ENCODE data around the gene THAP8. TPM values are rescaled to one million over a fixed set of nuclear protein-coding genes. Genes with fewer than 3 reads are reported as not detected.

THAP8 gene
- total and polyA plus RNA-seq, 10 of the 15 experiments (the other 5 are each of a cell fraction or from before 2014, with no cell fraction given) = 0.24 to 4.4 (median 2.6) TPM

DNA sequence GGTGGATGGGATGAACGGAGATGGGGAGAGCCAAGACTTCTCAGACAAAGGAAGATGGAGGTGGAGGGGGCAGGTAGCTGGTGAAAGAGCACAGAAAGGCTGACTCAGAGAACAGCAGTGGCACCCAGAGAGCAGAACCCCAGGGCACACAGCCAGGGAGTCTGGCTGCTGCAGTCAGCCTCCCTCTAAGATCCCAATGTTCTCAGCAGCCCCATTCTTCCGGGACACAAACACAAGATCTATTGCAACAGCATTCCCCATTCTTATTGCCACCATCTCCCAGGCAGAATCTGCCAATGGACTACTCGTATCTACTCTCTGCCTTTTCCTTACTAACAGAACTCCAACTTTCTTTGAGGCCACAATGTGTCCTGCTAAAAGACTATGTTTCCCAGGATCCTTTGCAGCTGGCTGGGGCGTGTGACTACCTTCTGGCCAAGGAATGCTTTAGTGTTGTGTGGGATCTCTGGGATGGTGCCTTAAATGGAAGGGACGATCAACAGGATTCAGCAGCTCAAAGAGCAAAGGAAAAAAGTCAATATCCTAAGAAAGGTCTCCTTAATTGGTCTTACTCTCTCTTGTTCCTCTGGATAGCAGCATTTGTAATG is 7.5 kb downstream of the THAP8 start:
- Histone ChIP-seq H3K27me3 (replicated peaks in 1 of 2; ENCODE audit: control insufficient read depth in 2 of 2, insufficient read depth in 2 of 2, low read length in 1 of 2) (no peaks in the 10 kb centered on the region), H3K4me1 (ENCODE audit: control insufficient read depth, insufficient read depth, low read length) (no peaks in the 10 kb centered on the region), H3K9ac (ENCODE audit: control insufficient read depth, insufficient read depth, low read length) (no peak overlapping the region), H3K4me2 (ENCODE audit: control insufficient read depth, insufficient read depth) (no peak overlapping the region), H3K9me3 (replicated peaks; ENCODE audit: control insufficient read depth, insufficient read depth, low read length) (no peaks in the 10 kb centered on the region), H3K36me3 (ENCODE audit: control insufficient read depth in 2 of 2, insufficient read depth in 2 of 2, low read length in 1 of 2) (no peaks in the 10 kb centered on the region), H2AFZ (ENCODE audit: control insufficient read depth, low read depth, low read length) (no peak overlapping the region), H4K20me1 (ENCODE audit: control insufficient read depth, insufficient read depth) (no peaks in the 10 kb centered on the region), H3K4me3 (no peak overlapping the region), H3K27ac (ENCODE audit: control insufficient read depth, insufficient read depth) (no peak overlapping the region), H3K79me2 (ENCODE audit: control insufficient read depth, insufficient read depth, low read length) (no peaks in the 10 kb centered on the region)
- intact Hi-C loops (cut with micrococcal nuclease; ENCODE audit: unreplicated experiment) = no loop called here
- BruUV-seq (replicated peaks) = no TSS peak
- no peak for FAIRE-seq
- no peak for ATAC-seq
- in situ Hi-C loops (cut with MboI) = no loop called here
- DNase-seq (ENCODE audit: low read depth, low spot score) = no peak
- POLR2A ChIA-PET = no interaction called here
- 85% methylated on average over 5 of the region's 5 CpGs for WGBS (ENCODE audit: insufficient coverage, insufficient replicate concordance, low lambda C conversion rate, missing lambda C conversion rate)
- RAD21 ChIA-PET (ENCODE audit: unreplicated experiment) = no interaction called here
- CTCF ChIA-PET = no interaction called here
- SMC1A ChIA-PET (ENCODE audit: uncharacterized antibody, unreplicated experiment) = no interaction called here
- TF ChIP-seq RB1 (IDR thresholded peaks at IDR 0.05; ENCODE audit: borderline replicate concordance) (no peak), SUPT20H (IDR thresholded peaks at IDR 0.05; ENCODE audit: borderline replicate concordance, control insufficient read depth, low read depth, low read length) (no peak), RAD21 (IDR thresholded peaks at IDR 0.05; ENCODE audit: insufficient read depth, low read depth, low read length) (no peak), FOS (IDR thresholded peaks at IDR 0.05; ENCODE audit: borderline replicate concordance, extremely low read depth, insufficient read length) (no peak), IKZF2 (IDR thresholded peaks at IDR 0.05) (no peak)
- TF ChIP-seq, protein P1, sequence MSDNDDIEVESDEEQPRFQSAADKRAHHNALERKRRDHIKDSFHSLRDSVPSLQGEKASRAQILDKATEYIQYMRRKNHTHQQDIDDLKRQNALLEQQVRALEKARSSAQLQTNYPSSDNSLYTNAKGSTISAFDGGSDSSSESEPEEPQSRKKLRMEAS (IDR thresholded peaks at IDR 0.05; ENCODE audit: low read depth, low read length) = no peak
- TF ChIP-seq, protein P2, sequence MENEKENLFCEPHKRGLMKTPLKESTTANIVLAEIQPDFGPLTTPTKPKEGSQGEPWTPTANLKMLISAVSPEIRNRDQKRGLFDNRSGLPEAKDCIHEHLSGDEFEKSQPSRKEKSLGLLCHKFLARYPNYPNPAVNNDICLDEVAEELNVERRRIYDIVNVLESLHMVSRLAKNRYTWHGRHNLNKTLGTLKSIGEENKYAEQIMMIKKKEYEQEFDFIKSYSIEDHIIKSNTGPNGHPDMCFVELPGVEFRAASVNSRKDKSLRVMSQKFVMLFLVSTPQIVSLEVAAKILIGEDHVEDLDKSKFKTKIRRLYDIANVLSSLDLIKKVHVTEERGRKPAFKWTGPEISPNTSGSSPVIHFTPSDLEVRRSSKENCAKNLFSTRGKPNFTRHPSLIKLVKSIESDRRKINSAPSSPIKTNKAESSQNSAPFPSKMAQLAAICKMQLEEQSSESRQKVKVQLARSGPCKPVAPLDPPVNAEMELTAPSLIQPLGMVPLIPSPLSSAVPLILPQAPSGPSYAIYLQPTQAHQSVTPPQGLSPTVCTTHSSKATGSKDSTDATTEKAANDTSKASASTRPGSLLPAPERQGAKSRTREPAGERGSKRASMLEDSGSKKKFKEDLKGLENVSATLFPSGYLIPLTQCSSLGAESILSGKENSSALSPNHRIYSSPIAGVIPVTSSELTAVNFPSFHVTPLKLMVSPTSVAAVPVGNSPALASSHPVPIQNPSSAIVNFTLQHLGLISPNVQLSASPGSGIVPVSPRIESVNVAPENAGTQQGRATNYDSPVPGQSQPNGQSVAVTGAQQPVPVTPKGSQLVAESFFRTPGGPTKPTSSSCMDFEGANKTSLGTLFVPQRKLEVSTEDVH (IDR thresholded peaks at IDR 0.05; ENCODE audit: low read depth, partially characterized antibody) = no peak
- TF ChIP-seq, protein P3, sequence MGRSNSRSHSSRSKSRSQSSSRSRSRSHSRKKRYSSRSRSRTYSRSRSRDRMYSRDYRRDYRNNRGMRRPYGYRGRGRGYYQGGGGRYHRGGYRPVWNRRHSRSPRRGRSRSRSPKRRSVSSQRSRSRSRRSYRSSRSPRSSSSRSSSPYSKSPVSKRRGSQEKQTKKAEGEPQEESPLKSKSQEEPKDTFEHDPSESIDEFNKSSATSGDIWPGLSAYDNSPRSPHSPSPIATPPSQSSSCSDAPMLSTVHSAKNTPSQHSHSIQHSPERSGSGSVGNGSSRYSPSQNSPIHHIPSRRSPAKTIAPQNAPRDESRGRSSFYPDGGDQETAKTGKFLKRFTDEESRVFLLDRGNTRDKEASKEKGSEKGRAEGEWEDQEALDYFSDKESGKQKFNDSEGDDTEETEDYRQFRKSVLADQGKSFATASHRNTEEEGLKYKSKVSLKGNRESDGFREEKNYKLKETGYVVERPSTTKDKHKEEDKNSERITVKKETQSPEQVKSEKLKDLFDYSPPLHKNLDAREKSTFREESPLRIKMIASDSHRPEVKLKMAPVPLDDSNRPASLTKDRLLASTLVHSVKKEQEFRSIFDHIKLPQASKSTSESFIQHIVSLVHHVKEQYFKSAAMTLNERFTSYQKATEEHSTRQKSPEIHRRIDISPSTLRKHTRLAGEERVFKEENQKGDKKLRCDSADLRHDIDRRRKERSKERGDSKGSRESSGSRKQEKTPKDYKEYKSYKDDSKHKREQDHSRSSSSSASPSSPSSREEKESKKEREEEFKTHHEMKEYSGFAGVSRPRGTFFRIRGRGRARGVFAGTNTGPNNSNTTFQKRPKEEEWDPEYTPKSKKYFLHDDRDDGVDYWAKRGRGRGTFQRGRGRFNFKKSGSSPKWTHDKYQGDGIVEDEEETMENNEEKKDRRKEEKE (IDR thresholded peaks at IDR 0.05) = no peak
- TF ChIP-seq, protein P4, sequence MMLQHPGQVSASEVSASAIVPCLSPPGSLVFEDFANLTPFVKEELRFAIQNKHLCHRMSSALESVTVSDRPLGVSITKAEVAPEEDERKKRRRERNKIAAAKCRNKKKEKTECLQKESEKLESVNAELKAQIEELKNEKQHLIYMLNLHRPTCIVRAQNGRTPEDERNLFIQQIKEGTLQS (IDR thresholded peaks at IDR 0.05; ENCODE audit: borderline replicate concordance, extremely low read depth, low read depth, low read length) = no peak
- TF ChIP-seq, protein P5, sequence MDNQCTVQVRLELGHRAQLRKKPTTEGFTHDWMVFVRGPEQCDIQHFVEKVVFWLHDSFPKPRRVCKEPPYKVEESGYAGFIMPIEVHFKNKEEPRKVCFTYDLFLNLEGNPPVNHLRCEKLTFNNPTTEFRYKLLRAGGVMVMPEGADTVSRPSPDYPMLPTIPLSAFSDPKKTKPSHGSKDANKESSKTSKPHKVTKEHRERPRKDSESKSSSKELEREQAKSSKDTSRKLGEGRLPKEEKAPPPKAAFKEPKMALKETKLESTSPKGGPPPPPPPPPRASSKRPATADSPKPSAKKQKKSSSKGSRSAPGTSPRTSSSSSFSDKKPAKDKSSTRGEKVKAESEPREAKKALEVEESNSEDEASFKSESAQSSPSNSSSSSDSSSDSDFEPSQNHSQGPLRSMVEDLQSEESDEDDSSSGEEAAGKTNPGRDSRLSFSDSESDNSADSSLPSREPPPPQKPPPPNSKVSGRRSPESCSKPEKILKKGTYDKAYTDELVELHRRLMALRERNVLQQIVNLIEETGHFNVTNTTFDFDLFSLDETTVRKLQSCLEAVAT (IDR thresholded peaks at IDR 0.05) = no peak
- TF ChIP-seq, protein P6, sequence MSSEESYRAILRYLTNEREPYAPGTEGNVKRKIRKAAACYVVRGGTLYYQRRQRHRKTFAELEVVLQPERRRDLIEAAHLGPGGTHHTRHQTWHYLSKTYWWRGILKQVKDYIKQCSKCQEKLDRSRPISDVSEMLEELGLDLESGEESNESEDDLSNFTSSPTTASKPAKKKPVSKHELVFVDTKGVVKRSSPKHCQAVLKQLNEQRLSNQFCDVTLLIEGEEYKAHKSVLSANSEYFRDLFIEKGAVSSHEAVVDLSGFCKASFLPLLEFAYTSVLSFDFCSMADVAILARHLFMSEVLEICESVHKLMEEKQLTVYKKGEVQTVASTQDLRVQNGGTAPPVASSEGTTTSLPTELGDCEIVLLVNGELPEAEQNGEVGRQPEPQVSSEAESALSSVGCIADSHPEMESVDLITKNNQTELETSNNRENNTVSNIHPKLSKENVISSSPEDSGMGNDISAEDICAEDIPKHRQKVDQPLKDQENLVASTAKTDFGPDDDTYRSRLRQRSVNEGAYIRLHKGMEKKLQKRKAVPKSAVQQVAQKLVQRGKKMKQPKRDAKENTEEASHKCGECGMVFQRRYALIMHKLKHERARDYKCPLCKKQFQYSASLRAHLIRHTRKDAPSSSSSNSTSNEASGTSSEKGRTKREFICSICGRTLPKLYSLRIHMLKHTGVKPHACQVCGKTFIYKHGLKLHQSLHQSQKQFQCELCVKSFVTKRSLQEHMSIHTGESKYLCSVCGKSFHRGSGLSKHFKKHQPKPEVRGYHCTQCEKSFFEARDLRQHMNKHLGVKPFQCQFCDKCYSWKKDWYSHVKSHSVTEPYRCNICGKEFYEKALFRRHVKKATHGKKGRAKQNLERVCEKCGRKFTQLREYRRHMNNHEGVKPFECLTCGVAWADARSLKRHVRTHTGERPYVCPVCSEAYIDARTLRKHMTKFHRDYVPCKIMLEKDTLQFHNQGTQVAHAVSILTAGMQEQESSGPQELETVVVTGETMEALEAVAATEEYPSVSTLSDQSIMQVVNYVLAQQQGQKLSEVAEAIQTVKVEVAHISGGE (CRISPR knock-in tag; IDR thresholded peaks at IDR 0.05) = no peak
